SU-DHL-6 (cell line): ENCODE measurements around the gene PLD5.

Experiments used
- CTCF ChIP-seq: fragments of 200-600 bp; sonication (generic); IDR thresholded peaks from one replicate; pipeline ENCODE4 v1.5.1; 2017; ENCODE audit warnings: antibody characterized with exemption, mild to moderate bottlenecking, low read length, moderate library complexity; ENCODE audit not compliant: insufficient read depth, poor library complexity, severe bottlenecking
- EZH2phosphoT487 ChIP-seq: fragments of 200-600 bp; sonication (generic), shearing (Covaris generic); conservative IDR thresholded peaks from 2 replicates; pipeline ENCODE4 v1.6.1; 2018; ENCODE audit warnings: mild to moderate bottlenecking, antibody characterized with exemption, low read length, moderate library complexity, mixed read lengths

- TF ChIP-seq CTCF: no peak
- no peak for TF ChIP-seq EZH2phosphoT487
Measured at GRCh38 chr1:242197907-242198820, 326.3 kb downstream of the PLD5 start.
